Measurements from ENCODE around the gene ZBTB24. TPM values are rescaled to one million over a fixed set of nuclear protein-coding genes. Genes with fewer than 3 reads are reported as not detected.

ZBTB24 gene
- total RNA-seq, 1 experiment from 2014 or later, result 6.0 TPM

- Histone ChIP-seq H3K4me3 (no peak overlapping the region), H3K27me3 (no peaks in the 10 kb centered on the region), H3K36me3 (no peaks in the 10 kb centered on the region), H3K9me3 (no peaks in the 10 kb centered on the region)
- no peak for DNase-seq
Observed at GRCh38 chr6:109421184-109421583, 61.8 kb downstream of the ZBTB24 start.

DNA sequence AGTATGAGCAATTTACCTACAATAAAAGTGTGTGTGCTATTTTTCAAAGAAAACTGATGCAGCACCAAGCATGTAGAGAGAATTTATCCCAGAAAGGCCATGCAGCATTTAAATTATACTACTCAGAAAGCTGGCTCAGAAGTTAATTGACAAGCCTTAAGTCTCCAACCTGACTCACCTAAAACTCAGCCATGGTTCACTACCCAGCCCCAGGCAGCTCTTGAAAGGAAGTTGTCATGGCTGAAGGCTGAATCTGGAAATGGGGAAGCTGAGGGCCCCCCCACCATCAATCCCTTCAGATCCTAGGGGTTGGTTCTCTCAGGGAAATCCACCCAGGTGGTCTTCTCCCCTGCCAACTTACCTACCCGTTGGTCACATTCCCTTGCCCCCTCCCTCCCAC, 62.3 kb downstream of the ZBTB24 start:
- Histone ChIP-seq H3K4me3 (no peak overlapping the region), H3K27me3 (no peaks in the 10 kb centered on the region), H3K9me3 (no peaks in the 10 kb centered on the region), H3K36me3 (no peaks in the 10 kb centered on the region)
- DNase-seq, result no peak

- Histone ChIP-seq H3K9me3 (no peaks in the 10 kb centered on the region), H3K4me3 (no peak overlapping the region), H3K36me3 (no peaks in the 10 kb centered on the region), H3K27me3 (no peaks in the 10 kb centered on the region)
- no peak for DNase-seq
Observed at GRCh38 chr6:109417646-109418045, 65.4 kb downstream of the ZBTB24 start.

Other genes with a start within 250 kb of the ZBTB24 start
- 110 and 238 TPM in 2 replicates for gene CD164, start 100.8 kb downstream of the ZBTB24 start, total RNA-seq (2014; rRNA removed; shearing (Covaris generic); ENCODE audit: low replicate concordance)
- 8.8 TPM in 1 of 2 replicates, not detected in the other for gene PPIL6, start 42.6 kb downstream of the ZBTB24 start, total RNA-seq (2014; rRNA removed; shearing (Covaris generic); ENCODE audit: low replicate concordance)
- gene SMPD2, start 42.5 kb downstream of the ZBTB24 start, total RNA-seq (2014; rRNA removed; shearing (Covaris generic); ENCODE audit: low replicate concordance), result 9.3 and 13.4 TPM in 2 replicates
- gene MICAL1, start 27.4 kb downstream of the ZBTB24 start, total RNA-seq (2014; rRNA removed; shearing (Covaris generic); ENCODE audit: low replicate concordance), result 11.1 and 21.2 TPM in 2 replicates
- gene AK9, start 208.0 kb upstream of the ZBTB24 start, total RNA-seq (2014; rRNA removed; shearing (Covaris generic); ENCODE audit: low replicate concordance), result 2.6 and 5.2 TPM in 2 replicates
- 5.0 and 6.3 TPM in 2 replicates for gene FIG4, start 208.1 kb upstream of the ZBTB24 start, total RNA-seq (2014; rRNA removed; shearing (Covaris generic); ENCODE audit: low replicate concordance)